ENCODE measurements around the gene STXBP2.

STXBP2 gene

DNA sequence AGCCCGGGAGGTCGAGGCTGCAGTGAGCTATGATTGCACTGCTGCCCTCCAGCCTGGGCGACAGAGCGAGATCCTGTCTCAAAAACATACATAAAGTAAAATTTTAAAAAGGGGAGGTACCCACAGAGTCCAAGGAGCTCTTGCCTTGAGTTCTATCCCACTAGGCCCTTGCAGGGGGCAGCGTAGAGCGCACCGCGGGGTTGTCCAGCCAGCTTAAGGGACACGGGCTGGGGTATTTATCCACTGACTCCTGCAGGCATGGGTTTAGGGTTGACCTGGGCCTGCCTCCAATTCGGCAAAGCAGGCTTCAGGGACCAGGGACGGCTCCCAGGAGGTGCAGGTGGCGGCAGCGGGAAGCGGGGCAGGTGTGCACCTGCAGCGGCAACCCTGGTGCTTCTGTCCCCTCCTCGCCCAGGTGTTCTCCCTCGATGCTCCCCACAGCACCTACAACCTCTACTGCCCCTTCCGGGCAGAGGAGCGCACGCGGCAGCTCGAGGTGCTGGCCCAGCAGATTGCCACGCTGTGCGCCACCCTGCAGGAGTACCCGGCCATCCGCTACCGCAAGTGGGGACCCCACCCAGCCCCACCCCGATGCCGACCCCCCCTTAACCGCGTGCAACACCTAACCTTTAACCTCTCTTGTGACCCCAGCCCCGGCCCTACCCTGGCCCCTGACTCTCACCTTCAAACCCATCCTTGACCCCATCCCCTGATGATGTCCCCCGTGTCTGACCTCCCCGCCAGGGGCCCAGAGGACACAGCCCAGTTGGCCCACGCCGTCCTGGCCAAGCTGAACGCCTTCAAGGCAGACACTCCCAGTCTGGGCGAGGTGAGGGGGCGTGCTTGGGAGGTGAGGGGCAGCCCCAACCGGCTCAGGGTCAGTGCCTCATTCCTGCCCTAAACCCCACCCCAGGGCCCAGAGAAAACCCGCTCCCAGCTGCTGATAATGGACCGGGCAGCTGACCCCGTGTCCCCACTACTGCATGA, 4.7 kb downstream of the STXBP2 start:
- no peak overlapping the region for H2BK120ac ChIP-seq (ENCODE audit: low read depth, low read length)
- H3K27ac ChIP-seq (replicated peaks; ENCODE audit: low read length) = no peak overlapping the region
- peaks cover 5% of the 10 kb centered on the region for H3K79me1 ChIP-seq (ENCODE audit: low read depth, low read length)
- H3K14ac ChIP-seq (ENCODE audit: low read length) = peak overlapping the region; percentile 56
- no peak overlapping the region for H3K4me2 ChIP-seq (ENCODE audit: insufficient read depth, low read length, poor library complexity, severe bottlenecking)
- H3K4me3 ChIP-seq (ENCODE audit: low read length in 2 of 2) = no peak overlapping the region
- no peak overlapping the region for H4K8ac ChIP-seq (ENCODE audit: low read depth, low read length)
- no CpG with 5 or more reads among the region's 43 CpGs for WGBS, 2 donors (ENCODE audit: extremely low coverage in 2 of 2, insufficient read length in 2 of 2, insufficient replicate concordance in 1 of 2)
- H3K4ac ChIP-seq (ENCODE audit: low read length) = no peak overlapping the region
- H3K18ac ChIP-seq (ENCODE audit: low read length) = no peak overlapping the region
- peaks cover 0 to 3% of the 10 kb centered on the region in 2 donors for H3K36me3 ChIP-seq (replicated peaks in 1 of 2; ENCODE audit: control insufficient read depth in 2 of 2, insufficient read depth in 2 of 2, low read length in 2 of 2)
- no peak overlapping the region for H3K9ac ChIP-seq (ENCODE audit: low read depth, low read length, poor library complexity)
- no peak overlapping the region for H2AK5ac ChIP-seq (ENCODE audit: low read depth, low read length)
- peak overlapping the region; percentile 82 for H2BK5ac ChIP-seq (ENCODE audit: low read length)
- H3K9me3 ChIP-seq (replicated peaks in 1 of 2; ENCODE audit: control insufficient read depth in 2 of 2, insufficient read depth in 1 of 2, low read depth in 1 of 2, low read length in 2 of 2) = peaks cover 0 to 8% of the 10 kb centered on the region in 2 donors
- H3K4me1 ChIP-seq (ENCODE audit: control insufficient read depth in 2 of 2, insufficient read depth in 1 of 2, low read depth in 1 of 2, low read length in 2 of 2) = peaks cover 0 to 5% of the 10 kb centered on the region in 2 donors
- H2AFZ ChIP-seq (ENCODE audit: low read length) = no peak overlapping the region
- H2BK15ac ChIP-seq (ENCODE audit: low read length) = no peak overlapping the region
- no peak for DNase-seq (ENCODE audit: low spot score)
- peaks cover 0 to 21% (median 2%) of the 10 kb centered on the region in 3 experiments for H3K27me3 ChIP-seq (ENCODE audit: control insufficient read depth in 3 of 3, insufficient read depth in 3 of 3, low read depth in 1 of 3, low read length in 3 of 3)
- no peak overlapping the region for H4K91ac ChIP-seq (ENCODE audit: low read depth, low read length, poor library complexity)
- peak overlapping the region; percentile 55 for H3K23ac ChIP-seq (ENCODE audit: low read depth, low read length, poor library complexity)
- H2BK12ac ChIP-seq (ENCODE audit: low read length) = no peak overlapping the region

DNA sequence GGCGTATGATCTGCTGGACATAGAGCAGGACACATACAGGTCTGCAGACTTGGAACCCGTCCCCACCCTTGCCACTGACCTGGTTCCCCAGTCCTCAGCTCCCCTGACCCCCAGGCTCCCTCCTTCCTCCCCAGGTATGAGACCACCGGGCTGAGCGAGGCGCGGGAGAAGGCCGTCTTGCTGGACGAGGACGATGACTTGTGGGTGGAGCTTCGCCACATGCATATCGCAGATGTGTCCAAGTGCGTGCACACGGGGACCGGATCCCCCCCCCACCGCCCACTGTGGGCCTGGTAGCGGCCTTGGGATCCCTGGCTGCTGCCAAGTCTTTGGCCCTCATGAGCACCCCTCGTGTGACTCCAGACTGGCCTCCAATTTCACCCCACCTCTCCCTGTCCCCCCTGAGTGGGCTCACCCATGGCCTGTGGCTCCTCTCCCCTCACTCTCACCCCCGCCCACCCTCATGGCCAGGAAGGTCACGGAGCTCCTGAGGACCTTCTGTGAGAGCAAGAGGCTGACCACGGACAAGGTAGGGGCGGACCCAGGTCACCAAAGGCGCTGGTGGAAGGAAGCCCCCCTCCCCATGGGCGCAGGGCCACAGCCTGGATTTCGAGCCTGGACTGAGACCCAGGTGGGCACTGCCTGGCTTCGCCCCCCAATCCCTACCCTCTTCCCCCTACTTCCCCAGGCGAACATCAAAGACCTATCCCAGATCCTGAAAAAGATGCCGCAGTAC, 5.6 kb downstream of the STXBP2 start:
- H2BK12ac ChIP-seq (ENCODE audit: low read length) = no peak overlapping the region
- no peak overlapping the region for H3K18ac ChIP-seq (ENCODE audit: low read length)
- H3K4me3 ChIP-seq (ENCODE audit: low read length in 2 of 2) = no peak overlapping the region
- no peak overlapping the region for H3K4me2 ChIP-seq (ENCODE audit: insufficient read depth, low read length, poor library complexity, severe bottlenecking)
- H2BK5ac ChIP-seq (ENCODE audit: low read length) = peak overlapping the region; percentile 82
- no peak overlapping the region for H2AFZ ChIP-seq (ENCODE audit: low read length)
- H2BK15ac ChIP-seq (ENCODE audit: low read length) = no peak overlapping the region
- H4K91ac ChIP-seq (ENCODE audit: low read depth, low read length, poor library complexity) = no peak overlapping the region
- peak overlapping the region; percentile 55 for H3K23ac ChIP-seq (ENCODE audit: low read depth, low read length, poor library complexity)
- peaks cover 0 to 3% of the 10 kb centered on the region in 2 donors for H3K36me3 ChIP-seq (replicated peaks in 1 of 2; ENCODE audit: control insufficient read depth in 2 of 2, insufficient read depth in 2 of 2, low read length in 2 of 2)
- peaks cover 0 to 18% (median 2%) of the 10 kb centered on the region in 3 experiments for H3K27me3 ChIP-seq (ENCODE audit: control insufficient read depth in 3 of 3, insufficient read depth in 3 of 3, low read depth in 1 of 3, low read length in 3 of 3)
- peak overlapping the region; percentile 37 for H2AK5ac ChIP-seq (ENCODE audit: low read depth, low read length)
- no CpG with 5 or more reads among the region's 27 CpGs for WGBS, 2 donors (ENCODE audit: extremely low coverage in 2 of 2, insufficient read length in 2 of 2, insufficient replicate concordance in 1 of 2)
- peak overlapping the region; percentile 4 for H3K9ac ChIP-seq (ENCODE audit: low read depth, low read length, poor library complexity)
- H3K9me3 ChIP-seq (replicated peaks in 1 of 2; ENCODE audit: control insufficient read depth in 2 of 2, insufficient read depth in 1 of 2, low read depth in 1 of 2, low read length in 2 of 2) = peaks cover 0 to 8% of the 10 kb centered on the region in 2 donors
- no peak overlapping the region for H4K8ac ChIP-seq (ENCODE audit: low read depth, low read length)
- H3K4ac ChIP-seq (ENCODE audit: low read length) = no peak overlapping the region
- peak overlapping the region; percentile 56 for H3K14ac ChIP-seq (ENCODE audit: low read length)
- H3K27ac ChIP-seq (replicated peaks; ENCODE audit: low read length) = no peak overlapping the region
- no peak overlapping the region for H2BK120ac ChIP-seq (ENCODE audit: low read depth, low read length)
- peaks cover 0 to 3% of the 10 kb centered on the region in 2 donors for H3K4me1 ChIP-seq (ENCODE audit: control insufficient read depth in 2 of 2, insufficient read depth in 1 of 2, low read depth in 1 of 2, low read length in 2 of 2)
- H3K79me1 ChIP-seq (ENCODE audit: low read depth, low read length) = peaks cover 5% of the 10 kb centered on the region
- DNase-seq (ENCODE audit: low spot score) = no peak

DNA sequence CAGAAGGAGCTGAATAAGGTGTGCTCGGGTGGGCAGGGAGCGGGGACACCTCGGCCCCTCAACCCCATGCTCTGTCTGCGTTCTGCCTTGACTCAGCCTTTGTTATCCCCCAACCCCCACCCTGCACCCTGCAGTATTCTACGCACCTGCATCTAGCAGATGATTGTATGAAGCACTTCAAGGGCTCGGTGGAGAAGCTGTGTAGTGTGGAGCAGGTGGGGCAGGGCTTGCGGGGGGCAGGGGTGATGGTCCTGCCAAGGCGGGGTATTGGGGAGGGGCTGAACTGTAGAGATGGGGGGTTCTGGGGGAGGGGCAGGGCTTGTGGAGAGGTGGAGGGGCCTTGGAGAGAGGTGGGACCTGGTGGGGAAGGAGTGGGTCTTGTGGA, 6.1 kb downstream of the STXBP2 start:
- H3K27me3 ChIP-seq (ENCODE audit: control insufficient read depth in 3 of 3, insufficient read depth in 3 of 3, low read depth in 1 of 3, low read length in 3 of 3) = peaks cover 0 to 12% (median 2%) of the 10 kb centered on the region in 3 experiments

More for the DNA sequence above, 6.1 kb downstream of the STXBP2 start:
- H2AK5ac ChIP-seq (ENCODE audit: low read depth, low read length) = no peak overlapping the region
- no peak overlapping the region for H2BK15ac ChIP-seq (ENCODE audit: low read length)
- no peak overlapping the region for H4K91ac ChIP-seq (ENCODE audit: low read depth, low read length, poor library complexity)
- no peak overlapping the region for H3K27ac ChIP-seq (replicated peaks; ENCODE audit: low read length)
- peaks cover 5% of the 10 kb centered on the region for H3K79me1 ChIP-seq (ENCODE audit: low read depth, low read length)
- no peak overlapping the region for H3K4ac ChIP-seq (ENCODE audit: low read length)
- no peak overlapping the region for H3K4me3 ChIP-seq (ENCODE audit: low read length in 2 of 2)
- no CpG with 5 or more reads among the region's 8 CpGs for WGBS, 2 donors (ENCODE audit: extremely low coverage in 2 of 2, insufficient read length in 2 of 2, insufficient replicate concordance in 1 of 2)
- peaks cover 0 to 8% of the 10 kb centered on the region in 2 donors for H3K9me3 ChIP-seq (replicated peaks in 1 of 2; ENCODE audit: control insufficient read depth in 2 of 2, insufficient read depth in 1 of 2, low read depth in 1 of 2, low read length in 2 of 2)
- H3K4me1 ChIP-seq (ENCODE audit: control insufficient read depth in 2 of 2, insufficient read depth in 1 of 2, low read depth in 1 of 2, low read length in 2 of 2) = peaks cover 0 to 3% of the 10 kb centered on the region in 2 donors
- no peak overlapping the region for H3K9ac ChIP-seq (ENCODE audit: low read depth, low read length, poor library complexity)
- H2BK12ac ChIP-seq (ENCODE audit: low read length) = no peak overlapping the region
- no peak overlapping the region for H2BK120ac ChIP-seq (ENCODE audit: low read depth, low read length)
- H3K18ac ChIP-seq (ENCODE audit: low read length) = no peak overlapping the region
- no peak overlapping the region for H3K14ac ChIP-seq (ENCODE audit: low read length)
- H2AFZ ChIP-seq (ENCODE audit: low read length) = no peak overlapping the region
- H3K23ac ChIP-seq (ENCODE audit: low read depth, low read length, poor library complexity) = no peak overlapping the region
- no peak overlapping the region for H4K8ac ChIP-seq (ENCODE audit: low read depth, low read length)
- H2BK5ac ChIP-seq (ENCODE audit: low read length) = no peak overlapping the region
- peaks cover 0 to 3% of the 10 kb centered on the region in 2 donors for H3K36me3 ChIP-seq (replicated peaks in 1 of 2; ENCODE audit: control insufficient read depth in 2 of 2, insufficient read depth in 2 of 2, low read length in 2 of 2)
- DNase-seq (ENCODE audit: low spot score) = no peak
- H3K4me2 ChIP-seq (ENCODE audit: insufficient read depth, low read length, poor library complexity, severe bottlenecking) = no peak overlapping the region
